Stimulated activated naive B cell treated with anti-CD40 and anti-IgM and Interleukin-4, amounts not matched to agents 10 μg/mL and 1 μg/mL and 100 μg/mL, for 72 hours (primary cell): ENCODE results near the gene TAOK1.

Experiments
- ATAC-seq, 2 donors: fragments of 150-1000 bp; cut with Tn5 transposase; replicated peaks; 2 replicates each; pipeline ENCODE4 v1.10.0; 2021; ENCODE audit warnings: moderate library complexity in 1 of 2
- DNase-seq: peaks from one replicate; pipeline ENCODE4 v3.0.0; 2021
- H3K27ac Mint-ChIP-seq: one replicate; pipeline ENCODE4 v1.8.0; 2022; ENCODE audit warnings: mild to moderate bottlenecking, mixed read lengths
- H3K27me3 Mint-ChIP-seq, 2 donors: one replicate each; pipeline ENCODE4 v1.8.0; 2022; ENCODE audit warnings: mixed read lengths in 2 of 2
- H3K36me3 Mint-ChIP-seq, 2 donors: one replicate each; pipeline ENCODE4 v1.8.0; 2022; ENCODE audit warnings: mixed read lengths in 2 of 2, mild to moderate bottlenecking in 1 of 2
- H3K4me1 Mint-ChIP-seq, 2 donors: one replicate each; pipeline ENCODE4 v1.8.0; 2022; ENCODE audit warnings: mixed read lengths in 2 of 2, mild to moderate bottlenecking in 1 of 2
- H3K4me3 Mint-ChIP-seq, 2 donors: one replicate each; pipeline ENCODE4 v1.8.0; 2022; ENCODE audit warnings: mild to moderate bottlenecking in 2 of 2, mixed read lengths in 2 of 2, moderate library complexity in 1 of 2
- H3K9me3 Mint-ChIP-seq, 2 donors: one replicate each; pipeline ENCODE4 v1.8.0; 2022; ENCODE audit warnings: mixed read lengths in 2 of 2, mild to moderate bottlenecking in 1 of 2

The TAOK1 gene

DNA sequence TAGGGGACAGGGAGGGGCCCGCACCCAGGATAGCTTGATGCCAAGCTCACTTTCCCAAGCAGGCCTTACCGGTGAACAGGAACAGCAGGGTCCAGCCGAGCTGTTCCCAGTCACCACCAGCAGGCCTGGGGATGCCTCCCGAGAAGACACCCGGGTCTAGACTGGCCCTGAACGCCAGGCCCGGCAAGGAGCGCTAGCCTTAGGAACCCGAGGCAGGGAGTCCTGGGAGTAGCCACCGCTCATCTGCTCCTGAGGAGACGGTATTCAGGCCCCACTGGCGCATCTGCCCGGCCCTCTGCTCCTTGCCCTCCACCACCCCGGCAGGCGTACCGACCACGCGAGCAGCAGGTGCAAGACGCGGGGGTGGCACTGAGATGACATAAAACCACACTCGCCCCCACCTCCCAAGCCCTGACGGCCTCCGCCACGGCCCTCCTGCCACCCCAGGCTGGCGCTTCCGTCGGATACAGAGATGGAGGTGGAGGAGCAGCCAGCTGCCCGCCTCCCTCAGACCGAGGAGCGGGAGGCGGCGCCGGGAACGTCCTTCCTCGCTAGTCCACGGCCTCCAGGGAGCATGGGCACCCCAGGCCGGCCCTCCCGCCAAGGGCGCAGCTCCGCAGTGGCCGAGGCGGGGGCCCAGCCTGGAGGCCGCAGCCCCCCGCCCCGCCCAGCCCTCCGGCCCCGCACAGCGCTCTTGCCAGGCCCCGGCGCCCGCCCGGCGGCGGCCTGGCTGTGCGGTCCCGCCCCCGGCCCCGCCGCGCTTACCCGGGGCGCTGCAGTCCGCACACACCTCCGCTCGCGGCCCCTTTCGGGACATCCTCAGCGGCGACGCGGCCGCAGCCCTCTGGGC is 198.6 kb downstream of the TAOK1 start:
- Mint-ChIP-seq H3K4me1 (peaks cover 51 to 82% of the 10 kb centered on the region in 2 donors), H3K27me3 (peaks cover 0 to under 1% of the 10 kb centered on the region in 2 donors), H3K4me3 (peak overlapping the region; percentile 89), H3K36me3 (peaks cover 3% of the 10 kb centered on the region in 2 donors), H3K27ac (peak overlapping the region; percentile 86), H3K9me3 (no peaks in the 10 kb centered on the region)
- ATAC-seq: peak; percentile 25 to 29
- DNase-seq: no peak

DNA sequence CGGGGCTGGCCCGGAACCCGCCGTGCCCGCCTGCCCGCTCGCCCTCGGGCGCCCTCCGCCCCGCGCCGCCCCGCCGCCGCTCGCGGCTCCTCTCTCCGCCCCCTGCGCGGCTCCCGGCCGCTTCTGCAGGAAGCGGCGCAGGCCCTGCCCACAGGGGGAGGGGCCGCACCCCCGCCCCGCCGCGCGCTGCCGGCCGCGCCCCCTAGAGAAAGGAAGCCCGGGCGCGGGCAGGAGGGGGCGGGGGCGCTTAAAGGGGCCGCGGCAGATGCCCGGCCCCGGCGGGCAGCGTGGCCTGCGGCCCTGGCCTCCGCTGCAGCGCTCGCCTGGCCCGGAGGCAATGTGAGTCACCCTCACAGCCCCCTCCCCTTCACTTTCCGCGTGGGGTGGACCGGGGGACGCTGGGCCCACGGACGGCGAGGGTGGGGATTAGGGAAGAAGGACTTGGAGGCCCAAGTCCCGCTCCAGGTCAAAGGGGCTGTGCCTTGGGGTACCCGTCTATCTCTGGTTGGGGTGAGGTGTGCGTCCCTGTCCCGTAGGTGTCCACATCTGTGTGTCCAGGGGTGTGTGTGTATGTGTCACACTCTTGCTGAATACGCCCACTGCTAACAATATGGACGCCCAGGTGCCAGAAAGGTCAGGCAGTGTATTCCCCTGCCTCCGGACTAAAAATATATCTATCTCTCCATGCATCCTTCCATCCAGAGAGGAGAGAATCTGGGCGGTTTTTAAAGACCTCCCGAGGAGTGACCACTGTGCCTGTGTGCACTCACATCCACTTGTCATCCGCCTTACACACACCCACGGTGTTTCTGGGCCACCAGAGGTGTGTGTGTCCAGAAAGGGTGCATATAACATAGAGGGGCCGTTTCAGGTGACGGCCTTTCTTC is 199.6 kb downstream of the TAOK1 start, which contains the start of gene GIT1:
Gene GIT1, minus strand, starts transcription at position 125 of the 887 bp plus-strand sequence. CDS start 270 bp downstream, outside the sequence.
- Mint-ChIP-seq H3K27me3 (peaks cover 0 to 10% of the 10 kb centered on the region in 2 donors), H3K4me3 (peak within 1 kb of the TSS; percentile 89 to 90), H3K4me1 (peaks cover 43 to 79% of the 10 kb centered on the region in 2 donors), H3K36me3 (peaks cover 0 to 2% of the 10 kb centered on the region in 2 donors), H3K27ac (peak within 1 kb of the TSS; percentile 87), H3K9me3 (no peaks in the 10 kb centered on the region)
- ATAC-seq (peak; percentile 71 to 78), DNase-seq (peak; percentile 73)

DNA sequence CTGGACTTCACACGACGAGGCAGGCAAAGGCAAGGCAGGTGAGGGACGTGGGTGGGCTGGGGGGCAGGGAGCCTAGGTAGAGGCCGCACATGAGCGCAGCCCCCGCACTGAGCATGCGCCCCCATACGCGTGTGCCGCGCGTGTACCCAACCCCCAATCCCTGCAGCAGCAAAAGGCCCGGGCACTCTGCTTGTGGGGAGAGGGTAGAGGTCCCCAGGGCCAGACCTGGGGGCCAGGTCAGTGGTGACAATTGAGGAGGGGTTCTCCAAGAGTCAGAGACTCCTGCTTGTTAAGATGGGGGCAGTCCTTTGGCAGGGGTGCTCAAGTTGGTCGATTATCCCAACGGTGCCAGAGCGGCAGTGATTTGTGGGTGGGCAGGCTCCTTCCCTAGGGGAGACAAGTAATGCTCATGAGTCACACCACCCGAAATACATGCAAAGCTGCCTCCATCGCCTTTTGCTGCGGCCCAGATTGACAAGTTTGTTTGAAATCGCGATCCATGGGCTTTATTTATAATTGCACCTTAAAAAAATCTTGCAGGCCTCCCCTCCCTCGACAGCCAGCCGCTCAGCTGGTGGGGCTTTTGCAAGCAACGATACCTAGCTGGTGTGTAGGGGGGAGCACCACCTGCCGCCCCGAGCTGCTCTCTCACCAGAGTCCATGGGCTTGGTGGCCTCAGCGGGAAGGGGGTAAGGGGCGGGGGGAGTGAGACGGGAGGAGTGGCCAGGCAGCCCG is 200.4 kb downstream of the TAOK1 start:
- Mint-ChIP-seq H3K4me3 (peak overlapping the region; percentile 86 to 90), H3K36me3 (peaks cover 0 to 2% of the 10 kb centered on the region in 2 donors), H3K27me3 (peaks cover 0 to 15% of the 10 kb centered on the region in 2 donors), H3K27ac (peak overlapping the region; percentile 88), H3K4me1 (peaks cover 38 to 71% of the 10 kb centered on the region in 2 donors), H3K9me3 (no peaks in the 10 kb centered on the region)
- no peak for DNase-seq
- peak in 1 of 2 donors; percentile 2 for ATAC-seq

DNA sequence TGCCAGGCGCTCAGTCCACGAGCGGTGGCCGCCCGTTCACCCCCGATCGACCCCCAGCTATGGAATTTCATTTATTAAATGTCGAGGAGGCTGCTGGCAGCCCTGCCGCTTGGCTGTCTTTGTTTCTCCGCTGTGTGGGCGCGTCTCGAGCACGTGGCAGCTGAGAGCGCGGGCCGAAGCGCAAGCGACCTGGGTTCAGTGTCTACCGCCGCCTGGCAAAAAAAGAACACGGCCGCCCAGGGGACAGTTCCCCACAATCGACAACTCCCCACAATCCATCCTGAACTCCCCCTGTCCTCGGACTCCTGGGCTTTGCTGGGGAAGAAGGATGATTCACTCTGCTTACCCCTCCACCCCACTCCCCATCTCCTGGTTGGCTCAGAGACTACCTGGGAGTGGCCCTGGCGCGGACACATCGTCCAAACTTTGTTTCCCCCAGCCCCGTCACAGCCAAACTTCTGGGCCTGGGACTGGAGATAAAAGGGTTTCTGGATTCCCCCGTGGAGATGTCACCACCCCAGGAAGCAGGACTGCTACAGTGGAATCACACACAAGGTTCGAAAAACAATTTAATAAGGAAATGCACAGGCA is 201.1 kb downstream of the TAOK1 start:
- Mint-ChIP-seq H3K36me3 (peaks cover 0 to 2% of the 10 kb centered on the region in 2 donors), H3K27ac (peak overlapping the region; percentile 88), H3K27me3 (peaks cover 0 to 15% of the 10 kb centered on the region in 2 donors), H3K4me1 (peaks cover 34 to 68% of the 10 kb centered on the region in 2 donors), H3K9me3 (no peaks in the 10 kb centered on the region), H3K4me3 (peak overlapping the region; percentile 86 to 90)
- ATAC-seq (peak; percentile 12 to 24), DNase-seq (no peak)

DNA sequence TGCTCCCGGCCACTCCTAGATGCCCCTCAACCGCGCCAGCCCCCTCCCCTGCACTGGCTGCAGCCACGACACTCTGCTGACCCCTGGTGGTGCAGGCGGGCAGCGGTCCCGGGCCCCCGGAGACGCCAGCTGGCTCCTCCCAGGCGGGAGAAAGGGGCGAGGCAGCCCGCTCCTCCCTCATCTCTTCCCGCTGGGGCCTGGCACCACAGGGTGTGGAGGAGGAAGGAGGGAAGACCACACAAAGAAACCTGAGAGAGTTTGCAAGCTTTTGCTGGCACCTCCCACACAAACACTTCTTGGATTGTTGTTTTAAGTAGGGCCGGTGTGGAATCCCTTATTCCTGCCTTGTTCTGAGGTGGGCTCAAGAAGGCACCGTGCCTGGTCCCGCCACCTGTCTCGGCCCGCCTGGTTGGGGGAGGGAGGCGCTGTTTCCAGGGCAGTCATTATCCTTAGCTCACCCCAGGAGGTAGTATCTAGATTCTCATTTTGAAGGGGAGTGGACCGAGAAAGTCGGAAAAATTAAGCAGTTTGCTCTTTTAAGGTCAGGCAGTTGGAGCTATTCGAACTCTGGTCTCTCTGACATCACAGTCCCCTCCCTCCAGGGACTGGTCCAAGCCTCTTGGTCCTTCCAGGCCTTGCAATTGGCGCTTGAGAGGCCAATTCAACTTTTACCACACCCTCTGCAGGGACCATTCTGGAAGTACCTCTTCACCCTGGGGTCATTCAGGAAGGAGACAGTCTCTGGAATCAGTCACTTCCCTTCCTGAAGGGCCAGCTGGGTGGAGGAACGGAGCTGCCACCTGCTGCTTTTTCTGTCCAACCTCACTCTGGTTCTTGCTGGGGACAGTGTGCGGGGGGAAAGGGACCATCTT is 201.8 kb downstream of the TAOK1 start:
- Mint-ChIP-seq H3K27me3 (peaks cover 0 to 15% of the 10 kb centered on the region in 2 donors), H3K9me3 (no peaks in the 10 kb centered on the region), H3K4me1 (peaks cover 34 to 62% of the 10 kb centered on the region in 2 donors), H3K4me3 (peak overlapping the region; percentile 86 to 90), H3K36me3 (peaks cover 0 to 2% of the 10 kb centered on the region in 2 donors), H3K27ac (peak overlapping the region; percentile 31)
- ATAC-seq: peak; percentile 44
- peak; percentile 72 for DNase-seq

DNA sequence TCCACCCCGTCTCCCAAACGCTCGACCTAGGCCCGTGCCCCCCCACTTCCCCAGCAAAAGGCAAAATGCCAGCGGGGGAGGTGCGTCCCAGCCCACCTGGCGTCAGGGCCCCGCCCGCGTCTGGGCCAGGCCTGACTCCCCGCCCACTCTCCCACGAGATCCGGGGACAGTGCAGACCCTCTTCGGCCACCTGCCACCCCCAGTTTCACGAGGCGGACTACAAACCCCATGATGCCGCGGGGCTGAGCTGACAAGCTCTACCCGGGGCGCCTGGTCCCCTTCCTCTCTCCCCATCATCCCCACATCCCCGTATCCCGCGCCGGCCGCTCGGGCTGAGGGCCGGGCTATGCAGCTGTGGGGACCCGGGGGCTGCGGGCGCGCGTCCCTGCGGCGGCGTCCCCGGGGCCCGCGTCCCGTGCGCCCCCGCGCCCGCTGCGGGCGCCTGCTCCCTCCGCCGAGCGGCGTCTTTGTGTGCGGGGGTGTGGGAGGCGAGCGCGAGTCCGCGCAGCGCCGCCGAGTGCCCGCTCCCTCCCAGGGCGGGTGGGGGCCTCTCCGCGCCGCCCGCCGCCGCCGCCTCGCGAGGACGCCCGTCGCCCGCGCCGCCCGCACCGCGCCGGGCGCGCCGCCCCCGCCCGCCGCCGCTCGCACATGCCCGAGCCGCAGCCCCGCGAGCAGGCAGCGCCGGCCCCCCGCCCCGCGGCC is 202.8 kb downstream of the TAOK1 start, which contains the start of gene ANKRD13B:
Gene ANKRD13B, plus strand, starts transcription at position 283 of the 702 bp plus-strand sequence. CDS start 490 bp downstream, outside the sequence.
- Mint-ChIP-seq H3K4me3 (peak within 1 kb of the TSS; percentile 86 to 90), H3K9me3 (no peaks in the 10 kb centered on the region), H3K27me3 (peaks cover 0 to 15% of the 10 kb centered on the region in 2 donors), H3K36me3 (peaks cover 0 to 4% of the 10 kb centered on the region in 2 donors), H3K27ac (peak within 1 kb of the TSS; percentile 59), H3K4me1 (peaks cover 26 to 52% of the 10 kb centered on the region in 2 donors)
- ATAC-seq: peak in 1 of 2 donors; percentile 19
- DNase-seq: peak; percentile 43

DNA sequence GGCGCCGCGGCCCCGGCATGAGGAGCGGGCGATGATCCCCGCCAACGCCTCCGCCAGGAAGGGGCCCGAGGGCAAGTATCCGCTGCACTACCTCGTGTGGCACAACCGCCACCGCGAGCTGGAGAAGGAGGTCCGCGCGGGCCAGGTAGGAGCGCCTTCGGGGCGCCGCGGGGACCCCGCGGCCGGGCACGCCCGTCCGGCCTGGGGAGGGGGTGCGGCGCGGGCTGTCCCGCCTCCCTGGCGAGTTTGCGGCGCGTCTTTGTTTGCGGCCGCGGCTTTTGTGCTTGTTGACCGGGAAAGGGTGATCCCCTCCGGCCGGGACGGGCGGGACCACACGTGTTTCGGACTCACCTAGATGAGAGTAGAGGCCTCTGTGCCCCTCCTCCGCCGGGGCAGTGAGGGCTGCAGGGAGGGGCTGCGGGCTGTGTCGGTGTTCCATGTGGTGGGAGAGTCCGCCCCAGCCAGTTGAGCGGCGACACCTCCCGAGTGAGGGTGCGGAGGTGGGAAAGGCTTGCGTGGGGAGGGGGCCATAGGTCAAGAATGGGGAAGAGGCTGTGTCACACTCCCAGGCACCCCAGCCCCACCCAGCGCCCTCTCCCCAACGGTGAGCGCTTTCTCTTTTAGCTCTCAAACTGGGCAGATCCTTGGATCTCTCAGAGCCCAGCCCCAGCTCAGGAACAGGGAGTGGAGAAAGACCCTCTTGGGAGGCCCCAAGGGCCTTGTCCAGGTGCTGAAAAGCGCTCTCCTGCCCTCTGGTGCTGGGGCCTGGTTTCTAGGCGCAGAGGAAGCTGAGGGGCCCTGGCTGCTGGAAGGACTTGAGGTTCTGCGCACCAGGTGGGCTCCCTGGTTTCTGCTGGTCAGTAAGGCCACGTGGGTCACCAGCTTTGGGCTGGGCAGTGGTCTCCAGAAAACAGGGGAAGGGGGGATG is 203.7 kb downstream of the TAOK1 start:
- no peaks in the 10 kb centered on the region for H3K9me3 Mint-ChIP-seq
- H3K27ac Mint-ChIP-seq: peak overlapping the region; percentile 59
- peaks cover 0 to 2% of the 10 kb centered on the region in 2 donors for H3K36me3 Mint-ChIP-seq
- peak overlapping the region; percentile 82 to 83 for H3K4me3 Mint-ChIP-seq
- ATAC-seq: no peak
- peaks cover 0 to 15% of the 10 kb centered on the region in 2 donors for H3K27me3 Mint-ChIP-seq
- DNase-seq: no peak
- H3K4me1 Mint-ChIP-seq: peaks cover 24 to 44% of the 10 kb centered on the region in 2 donors

DNA sequence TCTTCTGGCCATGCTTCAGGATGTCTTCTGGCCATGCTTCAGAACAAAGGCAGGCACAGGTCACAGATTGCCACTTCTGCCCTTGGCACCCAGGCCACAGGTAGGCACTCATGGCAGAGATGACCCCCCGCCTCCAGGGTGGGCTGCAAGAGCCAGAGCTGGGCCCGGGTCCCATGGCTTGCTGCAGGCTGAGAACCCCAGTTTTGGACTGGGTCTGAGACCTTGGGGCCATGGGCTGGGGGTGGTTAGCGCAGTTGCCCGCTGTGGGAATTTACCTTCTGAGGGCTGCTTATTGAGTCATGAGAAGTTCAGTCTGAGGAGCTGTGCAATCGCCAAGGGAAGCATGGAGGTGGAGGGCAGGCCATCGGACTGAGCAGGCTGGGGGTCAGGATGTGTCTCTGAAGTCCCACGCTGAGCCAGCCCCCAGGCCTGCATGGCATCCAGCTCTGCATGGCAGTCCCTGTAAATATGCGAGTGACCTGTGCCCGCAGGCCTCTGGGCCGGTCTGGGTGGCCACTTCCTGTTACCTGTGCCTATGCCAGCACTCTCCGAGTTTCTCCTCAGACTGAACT is 204.4 kb downstream of the TAOK1 start:
- DNase-seq: no peak
- Mint-ChIP-seq H3K4me3 (peak overlapping the region; percentile 82 to 83), H3K27ac (no peak overlapping the region), H3K36me3 (peaks cover 0 to 2% of the 10 kb centered on the region in 2 donors), H3K9me3 (no peaks in the 10 kb centered on the region), H3K27me3 (peaks cover 0 to 15% of the 10 kb centered on the region in 2 donors), H3K4me1 (peaks cover 25 to 44% of the 10 kb centered on the region in 2 donors)
- ATAC-seq: no peak

DNA sequence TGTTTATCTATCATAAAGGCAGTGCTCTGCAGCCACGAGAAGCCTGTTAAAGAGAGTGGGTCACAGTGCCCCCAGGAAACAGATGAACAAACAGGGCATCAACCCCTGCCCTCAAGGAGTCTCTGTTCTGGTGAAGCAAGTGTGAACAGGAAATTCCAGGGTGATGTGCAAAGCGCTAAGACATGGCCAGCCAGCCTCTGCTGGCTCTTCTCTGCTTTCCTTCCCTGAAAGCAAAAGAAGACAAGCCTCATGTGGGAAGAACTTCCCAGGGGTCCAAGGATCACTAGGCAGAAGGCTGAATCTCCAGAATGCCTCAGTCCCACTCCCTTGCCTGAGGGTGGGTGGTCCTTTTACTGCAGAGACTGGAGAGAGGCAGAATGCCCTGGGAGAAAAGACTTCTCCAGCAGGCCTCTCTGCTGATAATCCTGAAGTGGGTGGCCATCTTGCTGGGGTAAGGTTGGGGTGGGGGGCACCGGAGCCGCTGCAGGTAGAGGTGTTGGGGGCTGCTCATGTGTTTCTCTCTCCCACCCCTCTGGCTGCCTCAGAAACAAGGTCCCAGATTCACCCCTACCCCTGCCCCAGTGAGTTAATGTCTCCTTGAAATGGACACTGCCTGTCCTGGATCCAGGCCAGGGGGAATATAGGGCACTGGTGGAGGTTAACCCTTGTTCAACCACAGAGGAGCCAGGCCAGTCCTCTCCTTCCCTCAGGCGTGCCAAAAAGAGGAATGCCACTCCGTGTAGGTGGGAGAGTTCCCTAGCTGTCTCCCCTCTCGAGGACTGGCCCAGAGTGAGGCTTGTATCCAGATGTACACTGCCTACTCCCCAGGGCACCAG is 205.2 kb downstream of the TAOK1 start:
- DNase-seq (no peak), ATAC-seq (no peak)
- no peak overlapping the region for H3K27ac Mint-ChIP-seq
- peaks cover 23 to 41% of the 10 kb centered on the region in 2 donors for H3K4me1 Mint-ChIP-seq
- no peaks in the 10 kb centered on the region for H3K9me3 Mint-ChIP-seq
- peaks cover 0 to 15% of the 10 kb centered on the region in 2 donors for H3K27me3 Mint-ChIP-seq
- H3K36me3 Mint-ChIP-seq: peaks cover 0 to 2% of the 10 kb centered on the region in 2 donors
- H3K4me3 Mint-ChIP-seq: no peak overlapping the region

DNA sequence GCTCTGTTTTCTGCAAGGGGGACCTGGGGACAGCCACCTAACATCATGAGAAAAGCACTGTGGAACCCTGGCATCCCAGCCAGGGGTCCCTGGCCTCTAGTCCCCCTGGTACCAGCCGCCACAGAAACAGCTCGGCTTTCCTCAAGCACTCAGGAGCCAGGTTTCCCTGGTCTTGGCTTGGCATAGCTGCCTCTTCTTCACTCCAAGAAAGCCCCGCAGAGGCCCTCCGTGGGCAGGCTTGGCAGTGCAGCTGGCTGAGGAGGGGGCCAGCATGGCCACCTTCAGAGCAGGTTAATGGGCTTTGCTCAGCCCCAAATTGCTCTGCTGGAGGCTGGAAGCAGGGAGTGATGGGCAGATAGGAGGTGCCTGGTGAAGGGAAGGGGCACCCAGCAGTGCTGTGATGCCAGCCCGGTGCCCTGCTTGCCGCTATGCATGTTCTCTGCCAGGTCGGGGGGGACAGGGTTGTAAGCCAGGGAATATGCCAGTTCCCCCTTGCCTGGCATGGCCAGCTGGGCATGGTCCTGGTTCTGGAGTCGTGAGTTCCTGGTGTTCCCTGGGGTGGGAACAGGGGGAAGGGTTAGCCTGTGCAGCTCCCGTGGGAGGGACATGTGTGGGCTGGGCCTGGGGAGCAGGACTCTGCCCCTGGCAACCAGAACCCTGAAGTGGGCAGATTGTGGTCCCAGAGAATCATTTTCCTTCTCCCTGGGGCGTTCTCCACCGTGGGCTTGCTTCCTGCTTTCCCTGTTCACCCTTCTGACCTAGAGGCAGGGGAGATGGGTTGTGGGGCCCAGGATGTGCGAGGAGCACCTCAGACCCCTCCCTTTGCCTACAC is 206.0 kb downstream of the TAOK1 start:
- Mint-ChIP-seq H3K4me3 (no peak overlapping the region), H3K36me3 (peaks cover 0 to 2% of the 10 kb centered on the region in 2 donors), H3K4me1 (peaks cover 22 to 40% of the 10 kb centered on the region in 2 donors), H3K27ac (no peak overlapping the region), H3K9me3 (no peaks in the 10 kb centered on the region), H3K27me3 (peaks cover 0 to 15% of the 10 kb centered on the region in 2 donors)
- DNase-seq (no peak), ATAC-seq (no peak)
